ENCODE data around the gene GAB4. TPM values are rescaled to one million over a fixed set of nuclear protein-coding genes. Genes with fewer than 3 reads are reported as not detected.
"Not testable (repeated sequence)": the region's sequence is repeated elsewhere in the genome, so short reads cannot be mapped to it uniquely, and the experiment has no call there.

The GAB4 gene
- polyA plus RNA-seq, 1 donor from 2014 or later = not detected

- Mint-ChIP-seq H3K36me3 (peaks cover 1% of the 10 kb centered on the region), H3K4me3 (no peak overlapping the region), H3K27me3 (peaks cover under 1% of the 10 kb centered on the region), H3K27ac (no peak overlapping the region), H3K4me1 (no peaks in the 10 kb centered on the region), H3K9me3 (no peaks in the 10 kb centered on the region)
These were observed 50.2 kb downstream of the GAB4 start for GRCh38 chr22:16957781-16958180.

GRCh38 chr22:16956290-16956689 is 51.7 kb downstream of the GAB4 start:
- Mint-ChIP-seq H3K36me3 (peaks cover 1% of the 10 kb centered on the region), H3K27ac (no peak overlapping the region), H3K4me1 (no peaks in the 10 kb centered on the region), H3K9me3 (no peaks in the 10 kb centered on the region), H3K4me3 (no peak overlapping the region), H3K27me3 (peaks cover 4% of the 10 kb centered on the region)

GRCh38 chr22:16955678-16956210 is 52.3 kb downstream of the GAB4 start:
- Mint-ChIP-seq H3K4me3 (no peak overlapping the region), H3K36me3 (peaks cover 1% of the 10 kb centered on the region), H3K4me1 (no peaks in the 10 kb centered on the region), H3K27ac (no peak overlapping the region), H3K27me3 (peaks cover 4% of the 10 kb centered on the region), H3K9me3 (no peaks in the 10 kb centered on the region)

GRCh38 chr22:16955081-16955480 is 52.9 kb downstream of the GAB4 start:
- H3K4me3 Mint-ChIP-seq = no peak overlapping the region
- H3K36me3 Mint-ChIP-seq = peaks cover 1% of the 10 kb centered on the region
- no peaks in the 10 kb centered on the region for H3K9me3 Mint-ChIP-seq
- H3K4me1 Mint-ChIP-seq = no peaks in the 10 kb centered on the region
- H3K27me3 Mint-ChIP-seq = peaks cover 4% of the 10 kb centered on the region
- peak overlapping the region in 1 of 3 donors; percentile 65 for H3K27ac Mint-ChIP-seq

- Mint-ChIP-seq H3K36me3 (peaks cover 1% of the 10 kb centered on the region), H3K27me3 (peaks cover 4% of the 10 kb centered on the region), H3K4me3 (no peak overlapping the region), H3K27ac (no peak overlapping the region), H3K9me3 (no peaks in the 10 kb centered on the region), H3K4me1 (no peaks in the 10 kb centered on the region)
These were observed 54.0 kb downstream of the GAB4 start for GRCh38 chr22:16954060-16954403.

- Mint-ChIP-seq H3K36me3 (peaks cover 1% of the 10 kb centered on the region), H3K27me3 (peaks cover 4% of the 10 kb centered on the region), H3K9me3 (no peaks in the 10 kb centered on the region), H3K4me1 (no peaks in the 10 kb centered on the region), H3K27ac (no peak overlapping the region), H3K4me3 (no peak overlapping the region)
These were observed 54.6 kb downstream of the GAB4 start for GRCh38 chr22:16953206-16954059.

- Mint-ChIP-seq H3K9me3 (no peaks in the 10 kb centered on the region), H3K27me3 (peaks cover 4% of the 10 kb centered on the region), H3K27ac (no peak overlapping the region), H3K4me3 (no peak overlapping the region), H3K4me1 (no peaks in the 10 kb centered on the region), H3K36me3 (no peaks in the 10 kb centered on the region)
These were observed 58.5 kb downstream of the GAB4 start for GRCh38 chr22:16949561-16949960.

- Mint-ChIP-seq H3K27ac (no peak overlapping the region), H3K9me3 (peaks cover 0 to 3% (median 0%) of the 10 kb centered on the region in 3 donors), H3K4me1 (no peaks in the 10 kb centered on the region), H3K36me3 (no peaks in the 10 kb centered on the region), H3K27me3 (peaks cover 4% of the 10 kb centered on the region), H3K4me3 (no peak overlapping the region)
These were observed 70.2 kb downstream of the GAB4 start for GRCh38 chr22:16937811-16938210.

- not testable (repeated sequence) for H3K27ac Mint-ChIP-seq, H3K4me3 Mint-ChIP-seq, H3K36me3 Mint-ChIP-seq, H3K27me3 Mint-ChIP-seq, H3K4me1 Mint-ChIP-seq, H3K9me3 Mint-ChIP-seq
These were observed 70.8 kb downstream of the GAB4 start for GRCh38 chr22:16937209-16937608.

- H3K4me1 Mint-ChIP-seq = no peaks in the 10 kb centered on the region
- H3K36me3 Mint-ChIP-seq = no peaks in the 10 kb centered on the region
- H3K4me3 Mint-ChIP-seq = no peak overlapping the region
- H3K27ac Mint-ChIP-seq = no peak overlapping the region
- H3K27me3 Mint-ChIP-seq = peaks cover 7% of the 10 kb centered on the region
- peaks cover 0 to 3% (median 0%) of the 10 kb centered on the region in 3 donors for H3K9me3 Mint-ChIP-seq
These were observed 71.4 kb downstream of the GAB4 start for GRCh38 chr22:16936625-16937024.

- peaks cover 11% of the 10 kb centered on the region for H3K27me3 Mint-ChIP-seq
- H3K36me3 Mint-ChIP-seq = peaks cover 2% of the 10 kb centered on the region
- H3K9me3 Mint-ChIP-seq = peaks cover 0 to 3% (median 0%) of the 10 kb centered on the region in 3 donors
- no peak overlapping the region for H3K4me3 Mint-ChIP-seq
- H3K4me1 Mint-ChIP-seq = no peaks in the 10 kb centered on the region
- H3K27ac Mint-ChIP-seq = no peak overlapping the region
These were observed 72.8 kb downstream of the GAB4 start for GRCh38 chr22:16935209-16935608.

GRCh38 chr22:16933291-16934282 is 74.4 kb downstream of the GAB4 start:
- no peak overlapping the region for H3K4me3 Mint-ChIP-seq
- H3K4me1 Mint-ChIP-seq = no peaks in the 10 kb centered on the region
- H3K27ac Mint-ChIP-seq = no peak overlapping the region
- peaks cover 0 to 3% (median 0%) of the 10 kb centered on the region in 3 donors for H3K9me3 Mint-ChIP-seq
- peaks cover 15% of the 10 kb centered on the region for H3K27me3 Mint-ChIP-seq
- H3K36me3 Mint-ChIP-seq = peaks cover 2% of the 10 kb centered on the region

GRCh38 chr22:16932577-16932976 is 75.4 kb downstream of the GAB4 start:
- H3K27ac Mint-ChIP-seq = no peak overlapping the region
- peaks cover 0 to 3% (median 0%) of the 10 kb centered on the region in 3 donors for H3K9me3 Mint-ChIP-seq
- H3K27me3 Mint-ChIP-seq = peaks cover 20% of the 10 kb centered on the region
- H3K4me3 Mint-ChIP-seq = peak overlapping the region in 1 of 4 donors; percentile 39
- peaks cover 2% of the 10 kb centered on the region for H3K36me3 Mint-ChIP-seq
- no peaks in the 10 kb centered on the region for H3K4me1 Mint-ChIP-seq

- Mint-ChIP-seq H3K36me3 (no peaks in the 10 kb centered on the region), H3K4me1 (peaks cover 9 to 16% (median 11%) of the 10 kb centered on the region in 3 donors), H3K4me3 (no peak overlapping the region), H3K9me3 (peaks cover 0 to 6% (median 6%) of the 10 kb centered on the region in 3 donors), H3K27ac (no peak overlapping the region), H3K27me3 (peaks cover 14% of the 10 kb centered on the region)
These were observed 82.5 kb downstream of the GAB4 start for GRCh38 chr22:16925407-16925966.

- peaks cover 0 to 6% (median 6%) of the 10 kb centered on the region in 3 donors for H3K9me3 Mint-ChIP-seq
- H3K4me1 Mint-ChIP-seq = peaks cover 9 to 16% (median 11%) of the 10 kb centered on the region in 3 donors
- H3K4me3 Mint-ChIP-seq = peak overlapping the region in 2 of 4 donors; percentile 59 to 61
- peaks cover 7% of the 10 kb centered on the region for H3K27me3 Mint-ChIP-seq
- H3K27ac Mint-ChIP-seq = no peak overlapping the region
- H3K36me3 Mint-ChIP-seq = no peaks in the 10 kb centered on the region
These were observed 85.3 kb downstream of the GAB4 start for GRCh38 chr22:16922706-16923105.

Measured in IgD-negative memory B cell (primary cell).